Measurements from ENCODE around the gene LKAAEAR1.

GRCh38 chr20:64099880-64100565 lies 15.8 kb upstream of the LKAAEAR1 start:
- no peak for TF ChIP-seq GATA2 (IDR thresholded peaks at IDR 0.05; ENCODE audit: low read depth, low read length)
- no peak for TF ChIP-seq GATA3 (IDR thresholded peaks at IDR 0.05; ENCODE audit: low read depth, low read length)
